Measurements from ENCODE around the gene DIAPH2.
"Not testable (repeated sequence)": the region's sequence is repeated elsewhere in the genome, so short reads cannot be mapped to it uniquely, and the experiment has no call there.

The DIAPH2 gene

GRCh38 chrX:96713303-96713702 lies 28.7 kb downstream of the DIAPH2 start:
- H3K4me3 ChIP-seq = no peak overlapping the region
- no peak overlapping the region for H3K27ac ChIP-seq

GRCh38 chrX:96714393-96714792 lies 29.8 kb downstream of the DIAPH2 start:
- not testable (repeated sequence) for H3K27ac ChIP-seq, H3K4me3 ChIP-seq

GRCh38 chrX:96715481-96715880 lies 30.8 kb downstream of the DIAPH2 start:
- no peak overlapping the region for H3K27ac ChIP-seq

GRCh38 chrX:96719161-96719875 lies 34.7 kb downstream of the DIAPH2 start:
- H3K4me3 ChIP-seq = no peak overlapping the region
- H3K27ac ChIP-seq = no peak overlapping the region

More at GRCh38 chrX:96715481-96715880, 30.8 kb downstream of the DIAPH2 start:
- no peak overlapping the region for H3K4me3 ChIP-seq

GRCh38 chrX:96721354-96721753 lies 36.7 kb downstream of the DIAPH2 start:
- Histone ChIP-seq H3K4me3 (no peak overlapping the region), H3K27ac (no peak overlapping the region)

- no peak overlapping the region for H3K4me3 ChIP-seq
- no peak overlapping the region for H3K27ac ChIP-seq
Measured at GRCh38 chrX:96722781-96723180, 38.1 kb downstream of the DIAPH2 start.

GRCh38 chrX:96729053-96729452 lies 44.4 kb downstream of the DIAPH2 start:
- no peak overlapping the region for H3K4me3 ChIP-seq
- no peak overlapping the region for H3K27ac ChIP-seq

- Histone ChIP-seq H3K27ac (no peak overlapping the region), H3K4me3 (no peak overlapping the region)
Measured at GRCh38 chrX:96729868-96730643, 45.4 kb downstream of the DIAPH2 start.

GRCh38 chrX:96731000-96731399 lies 46.4 kb downstream of the DIAPH2 start:
- H3K4me3 ChIP-seq, H3K27ac ChIP-seq: not testable (repeated sequence)

GRCh38 chrX:96743367-96744073 lies 58.9 kb downstream of the DIAPH2 start:
- no peak overlapping the region for H3K4me3 ChIP-seq
- no peak overlapping the region for H3K27ac ChIP-seq

- H3K27ac ChIP-seq = no peak overlapping the region
- no peak overlapping the region for H3K4me3 ChIP-seq
Measured at GRCh38 chrX:96752781-96753180, 68.1 kb downstream of the DIAPH2 start.

- Histone ChIP-seq H3K27ac (no peak overlapping the region), H3K4me3 (no peak overlapping the region)
Measured at GRCh38 chrX:96753230-96753629, 68.6 kb downstream of the DIAPH2 start.

- no peak overlapping the region for H3K27ac ChIP-seq
Measured at GRCh38 chrX:96756491-96756890, 71.8 kb downstream of the DIAPH2 start.

GRCh38 chrX:96761566-96761965 lies 76.9 kb downstream of the DIAPH2 start:
- Histone ChIP-seq H3K4me3 (no peak overlapping the region), H3K27ac (no peak overlapping the region)

More at GRCh38 chrX:96756491-96756890, 71.8 kb downstream of the DIAPH2 start:
- no peak overlapping the region for H3K4me3 ChIP-seq

GRCh38 chrX:96763608-96764007 lies 79.0 kb downstream of the DIAPH2 start:
- H3K27ac ChIP-seq = no peak overlapping the region
- no peak overlapping the region for H3K4me3 ChIP-seq

GRCh38 chrX:96764864-96765263 lies 80.2 kb downstream of the DIAPH2 start:
- H3K4me3 ChIP-seq = no peak overlapping the region
- no peak overlapping the region for H3K27ac ChIP-seq

- Histone ChIP-seq H3K27ac (no peak overlapping the region), H3K4me3 (no peak overlapping the region)
Measured at GRCh38 chrX:96770315-96770714, 85.7 kb downstream of the DIAPH2 start.

- Histone ChIP-seq H3K27ac (no peak overlapping the region), H3K4me3 (no peak overlapping the region)
Measured at GRCh38 chrX:96771486-96771885, 86.8 kb downstream of the DIAPH2 start.

GRCh38 chrX:96774116-96774515 lies 89.5 kb downstream of the DIAPH2 start:
- Histone ChIP-seq H3K4me3 (no peak overlapping the region), H3K27ac (no peak overlapping the region)

GRCh38 chrX:96776966-96777365 lies 92.3 kb downstream of the DIAPH2 start:
- no peak overlapping the region for H3K27ac ChIP-seq
- no peak overlapping the region for H3K4me3 ChIP-seq

GRCh38 chrX:96791559-96791958 lies 106.9 kb downstream of the DIAPH2 start:
- no peak overlapping the region for H3K27ac ChIP-seq
- no peak overlapping the region for H3K4me3 ChIP-seq
